ENCODE data around the gene CHD1. TPM values are rescaled to one million over a fixed set of nuclear protein-coding genes. Genes with fewer than 3 reads are reported as not detected.

CHD1 gene
- polyA plus RNA-seq, 10 donors: 23.1 to 42.0 (median 33.3) TPM

DNA sequence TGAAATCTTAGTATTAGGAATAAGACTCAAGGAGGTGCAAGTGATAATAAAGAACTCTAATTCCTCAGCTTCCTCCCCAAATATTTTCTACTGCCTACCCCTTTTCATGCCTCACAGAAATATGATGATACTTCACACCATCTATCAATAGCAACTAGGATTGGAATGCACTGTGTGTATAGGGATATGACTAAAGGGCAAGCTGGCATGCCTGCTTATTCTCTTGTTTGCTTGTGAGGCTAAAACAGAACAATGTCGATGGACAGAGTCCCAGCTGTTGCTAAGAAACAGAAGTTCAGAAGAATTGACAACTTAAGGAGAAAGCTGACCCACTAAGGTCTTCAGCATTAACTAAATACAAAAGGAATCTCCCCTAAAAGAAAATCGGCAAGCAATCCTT lies 9.7 kb upstream of the CHD1 start:
- peak in 1 of 3 donors; percentile 35 for DNase-seq

GRCh38 chr5:98936948-98937715 lies 8.3 kb upstream of the CHD1 start:
- DNase-seq: no peak

DNA sequence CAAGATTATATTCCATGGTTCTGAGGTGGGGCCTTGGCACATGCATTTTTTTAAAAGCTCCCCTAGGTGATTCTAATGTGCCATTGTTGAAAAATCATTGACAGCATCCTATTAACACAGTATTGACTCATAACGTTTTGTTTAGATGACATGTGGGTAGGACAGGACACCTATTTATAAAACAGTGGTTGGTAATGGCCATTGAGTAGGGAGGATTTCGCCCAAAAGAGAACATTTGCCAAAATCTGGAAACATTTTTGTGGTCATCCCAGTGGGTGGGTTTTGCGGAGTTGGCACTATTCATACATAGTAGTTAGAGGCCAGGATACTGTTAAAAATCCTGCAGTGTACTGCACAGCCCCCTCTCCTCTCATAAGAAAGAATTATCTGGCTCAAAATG lies 6.4 kb upstream of the CHD1 start:
- DNase-seq: no peak

DNA sequence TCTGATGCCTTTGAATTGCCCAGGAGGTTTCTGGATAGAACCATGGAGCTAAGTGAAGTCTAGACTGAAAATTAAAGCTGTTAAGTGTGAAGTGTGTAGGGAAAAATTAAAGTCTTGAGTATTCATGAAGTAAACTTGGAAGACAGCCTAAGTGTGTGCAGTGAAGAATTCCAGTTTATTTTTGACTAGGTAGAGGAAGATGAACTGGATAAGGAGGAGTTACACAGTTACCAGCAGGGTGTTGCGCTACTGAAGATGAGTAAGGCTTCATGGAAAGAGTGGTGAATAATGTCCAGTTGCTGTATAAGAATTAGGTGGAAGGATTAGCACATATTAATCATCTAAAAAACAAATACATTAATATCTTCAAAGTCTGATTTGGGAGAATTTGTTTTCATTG lies 5.7 kb upstream of the CHD1 start:
- no peak for DNase-seq

- DNase-seq: peak in 1 of 3 donors; percentile 22
Observed at GRCh38 chr5:98933445-98934072, 4.8 kb upstream of the CHD1 start.

GRCh38 chr5:98930972-98931762 lies 2.4 kb upstream of the CHD1 start:
- no peak for DNase-seq

DNA sequence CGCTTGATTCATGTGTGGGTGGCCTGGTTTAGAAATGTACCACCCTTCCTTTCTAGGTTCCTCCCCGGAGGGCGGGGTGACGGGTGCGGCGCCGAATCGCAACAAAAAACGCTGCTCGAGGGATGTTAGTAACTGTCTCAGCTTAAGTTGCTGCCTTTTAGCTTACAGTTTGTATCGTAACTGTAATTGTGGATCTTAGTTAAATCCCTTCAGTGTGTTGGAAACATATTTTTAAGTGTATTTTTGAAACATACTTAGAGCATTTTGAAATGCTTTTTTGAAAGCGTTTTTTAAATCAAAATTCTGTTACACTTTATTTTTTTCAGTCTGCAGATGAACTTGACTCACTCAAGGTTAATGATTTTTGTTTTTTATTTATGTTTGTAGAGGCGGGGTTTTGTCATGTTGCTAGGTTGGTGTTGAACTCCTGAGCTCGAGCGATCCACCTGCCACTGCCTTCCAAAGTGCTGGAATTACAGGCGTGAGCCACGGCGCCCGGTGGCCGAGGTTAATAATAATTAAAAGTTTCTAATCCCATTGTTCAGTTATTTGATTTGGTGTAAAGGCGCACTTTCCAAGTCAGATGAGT lies 997 bp upstream of the CHD1 start:
- no peak for DNase-seq

DNA sequence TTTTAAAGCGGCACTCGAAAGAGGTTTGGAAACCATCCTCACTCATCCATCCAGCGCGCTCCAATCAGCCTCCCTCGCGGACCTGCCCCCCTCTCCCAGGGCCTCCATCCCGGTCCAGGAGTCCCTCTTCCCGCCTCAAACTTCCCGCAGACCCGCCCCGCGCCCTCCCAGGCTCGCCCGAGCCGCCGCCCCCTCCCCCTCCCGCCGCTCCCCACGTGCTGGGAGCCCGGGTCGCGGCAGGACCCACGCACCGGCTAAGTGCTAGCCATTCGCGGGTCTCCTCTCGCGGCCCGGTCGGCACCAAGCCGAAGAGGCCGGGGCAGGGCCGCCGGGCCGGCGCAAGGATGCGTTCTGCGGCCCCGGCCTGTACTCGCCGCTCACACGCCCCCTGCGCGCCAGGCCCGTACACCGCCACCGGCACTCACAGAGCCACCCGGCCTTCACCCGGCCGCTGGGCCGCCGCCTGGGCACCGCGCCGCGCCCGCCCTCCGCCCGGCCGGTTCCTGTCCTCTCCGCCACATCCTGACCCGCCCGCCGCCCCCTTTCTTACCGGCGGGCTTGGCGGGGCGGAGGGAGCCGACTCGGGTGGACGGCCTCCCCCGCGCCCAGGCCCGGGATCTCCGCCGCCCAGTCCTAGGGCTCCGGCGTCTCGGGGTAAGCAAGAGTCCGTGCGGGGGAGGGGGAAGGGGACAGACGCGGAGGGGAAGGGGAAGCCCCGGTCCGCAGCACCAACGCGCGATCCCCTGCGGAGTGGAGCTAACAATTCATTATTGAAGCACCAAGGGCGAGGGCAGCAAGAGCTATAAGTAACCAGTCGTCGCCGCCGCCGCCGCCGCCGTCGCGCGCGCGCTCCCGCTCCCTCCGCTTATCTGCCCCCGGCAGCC lies 576 bp downstream of the CHD1 start:
- peak; percentile 66 to 94 (median 86) for DNase-seq

DNA sequence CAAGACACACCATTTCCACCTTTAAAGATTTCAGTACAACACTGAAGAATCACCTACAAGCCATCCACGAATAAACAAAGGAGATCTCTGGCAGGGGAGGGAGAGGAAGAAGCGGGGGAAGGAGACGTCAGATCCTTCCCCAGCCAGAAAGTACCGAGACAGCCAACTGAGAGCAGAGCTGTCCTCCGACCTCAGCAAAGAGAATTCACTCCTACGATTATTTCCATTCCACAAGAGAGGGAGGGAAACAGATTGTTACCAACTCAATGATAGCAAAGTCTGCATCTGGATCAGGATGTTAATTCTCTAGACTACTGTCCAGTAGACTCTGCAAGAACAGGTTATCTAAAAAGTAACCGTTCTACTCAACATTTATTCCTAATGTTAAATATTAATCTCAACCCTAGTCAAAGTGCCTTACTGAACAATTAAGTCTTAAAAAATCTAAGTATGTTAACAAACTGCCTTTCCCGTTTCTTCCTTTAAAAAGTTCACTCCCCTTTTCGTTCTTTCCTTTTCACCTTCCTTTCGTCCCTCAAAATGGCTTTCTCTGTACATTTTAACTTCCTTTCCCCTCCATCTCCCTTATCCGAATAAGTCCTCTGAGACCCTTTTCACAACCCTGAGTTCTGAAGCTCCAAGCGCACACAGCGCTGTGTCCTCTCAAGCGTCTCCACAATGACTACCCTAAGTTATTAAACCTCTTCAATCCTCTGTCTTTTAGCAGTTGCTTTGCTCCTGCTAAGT lies 1.4 kb downstream of the CHD1 start:
- peak; percentile 56 to 86 (median 79) for DNase-seq

DNA sequence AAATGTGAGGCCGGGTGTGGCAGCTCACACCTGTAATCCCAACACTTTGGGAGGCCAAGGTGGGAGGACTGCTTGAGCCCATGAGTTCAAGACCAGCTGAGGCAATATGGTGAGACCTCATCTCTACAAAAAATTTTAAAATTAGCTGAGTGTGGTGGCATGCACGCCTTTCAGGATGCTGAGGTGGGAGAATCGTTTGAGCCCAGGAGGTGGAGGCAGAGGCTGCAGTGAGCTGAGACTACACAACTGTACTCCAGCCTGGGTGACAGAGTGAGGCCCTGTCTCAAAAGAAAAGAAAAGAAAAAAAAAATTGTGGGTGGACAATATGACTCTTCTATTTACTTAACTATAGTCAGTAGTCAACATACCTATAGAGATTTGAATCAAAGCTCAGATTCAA lies 4.8 kb downstream of the CHD1 start:
- DNase-seq: no peak

DNA sequence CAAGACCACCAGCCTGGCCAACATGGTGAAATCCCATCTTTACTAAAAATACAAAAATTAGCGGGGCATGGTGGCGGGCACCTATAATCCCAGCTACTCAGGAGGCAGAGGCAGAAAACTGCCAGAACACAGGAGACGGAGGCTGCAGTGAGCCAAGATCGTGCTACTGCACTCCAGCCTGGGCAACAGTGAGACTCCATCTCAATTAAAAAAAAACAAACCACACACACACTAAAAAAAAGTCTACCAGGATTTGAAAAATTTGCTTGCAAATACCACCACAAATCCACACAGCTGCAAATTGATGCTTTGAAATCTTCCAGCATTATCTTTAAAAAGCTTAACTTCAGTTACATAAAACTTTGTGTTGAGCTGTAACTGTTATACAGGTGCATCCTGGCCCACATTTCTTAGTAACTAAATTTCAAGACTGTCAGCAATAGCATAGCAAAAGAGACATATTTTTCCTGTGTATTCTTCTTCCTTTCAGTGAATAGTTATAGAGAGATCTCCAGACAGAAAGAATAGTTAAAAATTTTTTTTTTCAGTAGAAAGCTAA lies 6.8 kb downstream of the CHD1 start:
- DNase-seq: no peak

- no peak for DNase-seq
Observed at GRCh38 chr5:98917433-98917832, 11.4 kb downstream of the CHD1 start.

DNA sequence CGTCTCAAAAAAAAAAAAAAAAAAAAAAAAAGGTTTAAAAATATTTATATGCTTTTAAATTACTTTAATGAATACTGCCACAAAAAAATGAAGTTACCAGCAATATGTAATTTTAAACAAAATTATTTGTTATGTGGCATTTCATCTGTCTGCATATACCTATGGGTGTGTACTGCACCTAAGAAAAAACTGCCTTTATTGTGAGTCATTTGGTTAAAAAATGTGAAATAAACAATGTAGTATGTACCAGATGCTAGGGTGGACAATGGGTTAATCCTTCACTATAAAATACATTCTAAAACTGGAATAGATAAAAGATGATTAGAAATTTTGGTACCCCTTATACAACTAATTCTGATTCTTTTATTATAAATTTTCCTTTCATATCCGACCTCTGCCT lies 12.3 kb downstream of the CHD1 start:
- no peak for DNase-seq

- no peak for DNase-seq
Observed at GRCh38 chr5:98913911-98914310, 14.9 kb downstream of the CHD1 start.

DNA sequence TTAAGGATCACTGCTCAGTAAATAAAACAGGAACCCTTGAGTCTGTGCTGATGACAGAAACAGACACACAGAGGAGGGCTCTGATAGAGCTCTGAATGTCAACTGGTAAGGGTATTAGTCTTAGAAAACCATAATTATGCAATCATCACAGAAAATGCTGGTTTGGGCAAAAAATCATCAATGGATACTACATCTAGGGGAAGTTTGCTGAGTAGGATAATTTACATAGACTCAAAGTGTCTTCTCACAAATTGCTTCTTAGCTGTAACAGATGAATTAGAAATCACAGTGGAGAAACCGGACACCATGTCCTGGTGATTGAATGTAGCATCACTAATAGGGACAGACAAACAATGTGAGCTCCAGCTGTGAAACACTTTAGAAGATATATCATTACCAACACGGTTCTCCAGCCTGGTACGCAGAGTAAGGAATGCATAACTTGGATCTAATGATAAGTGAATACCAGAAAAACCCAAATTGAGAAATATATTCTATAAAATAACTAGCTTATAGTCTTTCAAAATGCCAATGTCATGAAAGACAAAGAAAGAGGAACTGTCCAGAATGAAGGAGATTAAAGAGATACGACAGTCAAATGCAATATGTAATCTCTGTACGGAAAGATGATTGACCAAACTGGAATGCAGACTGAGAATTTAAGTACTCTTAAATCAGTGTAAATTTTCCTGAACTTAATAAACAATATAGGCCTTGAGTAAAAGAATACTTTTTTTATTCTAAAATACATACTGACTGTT lies 17.3 kb downstream of the CHD1 start:
- peak in 1 of 3 donors; percentile 11 for DNase-seq

- no peak for DNase-seq
Observed at GRCh38 chr5:98909363-98909762, 19.4 kb downstream of the CHD1 start.

- no peak for DNase-seq
Observed at GRCh38 chr5:98907951-98908350, 20.9 kb downstream of the CHD1 start.

DNA sequence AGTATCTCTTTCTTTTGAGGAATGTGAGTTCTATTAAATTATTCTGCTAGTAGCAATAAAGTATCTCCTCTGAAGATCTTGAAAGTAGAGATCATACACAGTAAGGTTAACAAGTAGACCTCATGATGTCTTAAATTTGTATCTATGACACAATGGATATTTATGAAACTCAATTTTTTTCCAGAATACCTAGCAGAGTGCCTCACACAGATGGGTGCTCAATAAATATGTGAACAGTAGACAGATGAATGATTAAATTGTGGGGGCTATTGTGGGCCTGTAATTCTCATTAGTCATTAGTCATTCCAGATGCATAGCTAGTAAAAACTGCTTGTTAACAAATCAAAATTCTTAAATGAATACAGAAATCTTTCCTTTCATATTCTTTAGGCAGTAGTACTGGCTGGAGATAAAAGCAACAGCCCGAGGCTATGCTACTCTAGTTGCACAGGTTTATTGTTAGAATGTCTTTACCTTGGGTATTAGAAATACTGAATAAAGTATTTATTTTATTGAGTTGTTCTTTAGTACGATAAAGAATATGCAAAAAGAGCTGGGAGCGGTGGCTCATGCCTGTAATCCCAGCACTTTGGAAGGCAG lies 22.0 kb downstream of the CHD1 start:
- no peak for DNase-seq
